H1 (cell line): Measurements from ENCODE around the gene MAP3K3. TPM values are rescaled to one million over a fixed set of nuclear protein-coding genes. Genes with fewer than 3 reads are reported as not detected.

Experiments used
- CTCF ChIA-PET: fragments of 300-600 bp; sonication (Branson Sonifier 250); formaldehyde crosslinking; loops from one replicate; lab custom pipeline; 2021; ENCODE audit not compliant: partially characterized antibody; lab: Charles Lee
- POLR2A ChIA-PET: fragments of 300-600 bp; sonication (Branson Sonifier 250); formaldehyde crosslinking; loops from one replicate; lab custom pipeline; 2021; ENCODE audit warnings: inconsistent platforms; ENCODE audit not compliant: partially characterized antibody; lab: Charles Lee
- DNase-seq, 2 experiments: peaks; one replicate each; pipeline versions ENCODE4 v3.0.0 to v3.0.0-alpha.2; 2010 to 2022; ENCODE audit warnings: low spot score in 2 of 2, low read depth in 1 of 2, mixed read lengths in 1 of 2
- FAIRE-seq: peaks from 2 replicates; lab custom pipeline; 2011; peaks lifted over from hg19 to GRCh38; lab: Jason Lieb, UNC
- H2AFZ ChIP-seq: 2 replicates; pipeline ENCODE4 v1.8.1; 2012; ENCODE audit warnings: low read length, inconsistent platforms
- H2AK5ac ChIP-seq: 2 replicates; pipeline ENCODE4 v1.6.1; 2013; ENCODE audit warnings: low read depth, low read length
- H2BK120ac ChIP-seq: replicated peaks from 2 replicates; pipeline ENCODE3; 2013; ENCODE audit warnings: low read depth, low read length, inconsistent platforms
- H2BK12ac ChIP-seq: 2 replicates; pipeline ENCODE4 v1.6.1; 2013; ENCODE audit warnings: low read depth, low read length
- H2BK15ac ChIP-seq: 2 replicates; pipeline ENCODE4 v1.6.1; 2013; ENCODE audit warnings: low read length
- H2BK20ac ChIP-seq: 2 replicates; pipeline ENCODE4 v1.6.1; 2013; ENCODE audit warnings: low read length
- H2BK5ac ChIP-seq: 2 replicates; pipeline ENCODE4 v1.6.1; 2013; ENCODE audit warnings: low read depth, low read length
- H3K14ac ChIP-seq: 2 replicates; pipeline ENCODE4 v1.6.1; 2013; ENCODE audit warnings: inconsistent platforms; ENCODE audit not compliant: insufficient read length
- H3K18ac ChIP-seq: 2 replicates; pipeline ENCODE4 v1.6.1; 2013; ENCODE audit warnings: low read length; ENCODE audit errors: extremely low read depth
- H3K23ac ChIP-seq: 2 replicates; pipeline ENCODE4 v1.6.1; 2013; ENCODE audit warnings: inconsistent platforms; ENCODE audit not compliant: insufficient read length
- H3K23me2 ChIP-seq: 2 replicates; pipeline ENCODE4 v1.6.1; 2013; ENCODE audit warnings: low read depth, low read length
- H3K27ac ChIP-seq: 2 replicates; pipeline ENCODE4 v1.6.1; 2011; ENCODE audit warnings: low read depth, low read length, inconsistent platforms
- H3K27me3 ChIP-seq, 4 experiments: replicated peaks in 1 of 4; 1 replicate in 1 of 4; 2 replicates in 3 of 4; pipeline versions ENCODE4 v1.6.1 to v1.8.1; 2011 to 2013; ENCODE audit warnings: low read length in 3 of 4, mild to moderate bottlenecking in 3 of 4, inconsistent platforms in 2 of 4, mixed read lengths in 2 of 4, moderate library complexity in 1 of 4; ENCODE audit not compliant: control insufficient read depth in 3 of 4, insufficient read depth in 3 of 4; ENCODE audit errors: extremely low read depth in 1 of 4
- H3K36me3 ChIP-seq, 4 experiments: 2 replicates each; pipeline versions ENCODE4 v1.6.1 to v1.8.1; 2011 to 2013; ENCODE audit warnings: mild to moderate bottlenecking in 4 of 4, low read length in 3 of 4, moderate library complexity in 2 of 4, control low read depth in 1 of 4, inconsistent platforms in 1 of 4; ENCODE audit not compliant: insufficient read depth in 4 of 4, control insufficient read depth in 2 of 4
- H3K4ac ChIP-seq: replicated peaks from 2 replicates; pipeline ENCODE3; 2013; ENCODE audit warnings: low read length, low read depth, mixed read lengths, inconsistent platforms; ENCODE audit not compliant: insufficient read length
- H3K4me1 ChIP-seq, 4 experiments: replicated peaks in 1 of 4; 1 replicate in 1 of 4; 2 replicates in 3 of 4; pipeline versions ENCODE4 v1.6.1 to v1.8.1; 2011 to 2013; ENCODE audit warnings: low read length in 3 of 4, inconsistent platforms in 2 of 4, mixed read lengths in 1 of 4; ENCODE audit not compliant: insufficient read depth in 4 of 4, control insufficient read depth in 3 of 4
- H3K4me2 ChIP-seq, 2 experiments: 2 replicates each; pipeline versions ENCODE4 v1.6.1 to v1.8.1; 2011 to 2013; ENCODE audit warnings: low read depth in 2 of 2, low read length in 2 of 2, control low read depth in 1 of 2, inconsistent platforms in 1 of 2, mild to moderate bottlenecking in 1 of 2; ENCODE audit not compliant: insufficient read depth in 1 of 2
- H3K4me3 ChIP-seq, 4 experiments: fragments of 200-600, 300-600 bp in 1 of 4; sonication (generic), shearing (Covaris generic), sonication (Bioruptor Twin) in 1 of 4; 2 replicates each; pipeline versions ENCODE4 v1.5.1 to v1.8.1; 2011 to 2016; ENCODE audit warnings: low read length in 4 of 4, low read depth in 3 of 4, control low read depth in 2 of 4, inconsistent platforms in 2 of 4, mild to moderate bottlenecking in 2 of 4, mixed read lengths in 1 of 4, moderate library complexity in 1 of 4; ENCODE audit not compliant: insufficient read depth in 2 of 4; ENCODE audit errors: extremely low read depth in 1 of 4
- H3K56ac ChIP-seq: replicated peaks from 2 replicates; pipeline ENCODE3; 2013; ENCODE audit warnings: low read depth, mild to moderate bottlenecking, mixed read lengths, low read length, inconsistent platforms; ENCODE audit not compliant: insufficient read length
- H3K79me1 ChIP-seq: 2 replicates; pipeline ENCODE4 v1.6.1; 2013; ENCODE audit warnings: low read depth, low read length, control low read depth
- H3K79me2 ChIP-seq, 2 experiments: 2 replicates each; pipeline versions ENCODE4 v1.6.1 to v1.8.1; 2012 to 2013; ENCODE audit warnings: low read length in 2 of 2, mild to moderate bottlenecking in 2 of 2, inconsistent platforms in 1 of 2; ENCODE audit not compliant: insufficient read depth in 2 of 2, control insufficient read depth in 1 of 2
- H3K9ac ChIP-seq, 4 experiments: replicated peaks in 1 of 4; 1 replicate in 1 of 4; 2 replicates in 3 of 4; pipeline versions ENCODE4 v1.6.1 to v1.8.1; 2011 to 2013; ENCODE audit warnings: low read depth in 3 of 4, low read length in 3 of 4, control low read depth in 2 of 4, mild to moderate bottlenecking in 2 of 4, moderate library complexity in 2 of 4, inconsistent platforms in 1 of 4; ENCODE audit errors: extremely low read depth in 1 of 4
- H3K9me3 ChIP-seq, 2 experiments: 2 replicates each; pipeline versions ENCODE4 v1.6.1 to v1.8.1; 2012 to 2013; ENCODE audit warnings: mild to moderate bottlenecking in 2 of 2, moderate library complexity in 2 of 2, control low read depth in 1 of 2, inconsistent platforms in 1 of 2, low read depth in 1 of 2, low read length in 1 of 2, mixed read lengths in 1 of 2; ENCODE audit not compliant: insufficient read depth in 2 of 2
- H4K20me1 ChIP-seq, 2 experiments: replicated peaks in 1 of 2; 2 replicates each; pipeline versions ENCODE3 to v1.8.1; 2011 to 2013; ENCODE audit warnings: inconsistent platforms in 2 of 2, low read length in 2 of 2, mild to moderate bottlenecking in 1 of 2; ENCODE audit not compliant: insufficient read depth in 2 of 2, control insufficient read depth in 1 of 2
- H4K5ac ChIP-seq: 2 replicates; pipeline ENCODE4 v1.6.1; 2013; ENCODE audit warnings: low read length, low read depth, mixed read lengths, inconsistent platforms; ENCODE audit not compliant: insufficient read length
- H4K8ac ChIP-seq: 2 replicates; pipeline ENCODE4 v1.8.0; 2013; ENCODE audit warnings: mild to moderate bottlenecking, moderate library complexity, low read length, inconsistent platforms; ENCODE audit not compliant: insufficient read depth; ENCODE audit errors: extremely low read depth
- H4K91ac ChIP-seq: replicated peaks from 2 replicates; pipeline ENCODE3; 2013; ENCODE audit warnings: low read length, mixed read lengths, inconsistent platforms; ENCODE audit not compliant: insufficient read length
- WGBS, 2 experiments: shearing (Covaris generic) in 1 of 2; methylation state at CpG; one replicate each; pipeline versions ENCODE4 v1.1.6 to v1.1.7; 2013 to 2015; ENCODE audit warnings: low lambda C conversion rate in 2 of 2, mixed read lengths in 2 of 2, inconsistent platforms in 1 of 2, low coverage in 1 of 2, missing lambda C conversion rate in 1 of 2; ENCODE audit not compliant: insufficient replicate concordance in 2 of 2, insufficient coverage in 1 of 2, insufficient read length in 1 of 2; ENCODE audit errors: extremely low coverage in 1 of 2, missing lambda C conversion rate in 1 of 2; 5-methylcytosine and 5-hydroxymethylcytosine counted together
- polyA plus RNA-seq, 7 experiments: library from polyadenylated mRNA; depleted of rRNA in 3 of 7; stranded (reverse) in 5 of 7; unstranded in 2 of 7; fragments of >200 nt in 5 of 7; fragments of 200-250 nt in 2 of 7; gene quantifications; 1 replicate in 5 of 7; 2 replicates in 1 of 7; 4 replicates in 1 of 7; pipeline versions ENCODE4 v1.2.1 to v1.2.3, GENCODE V29; 2011 to 2013; ENCODE audit warnings: missing spikeins in 2 of 7, mixed read lengths in 2 of 7
- total RNA-seq: library from RNA; stranded (reverse); fragmentation: NEBNext Ultra II Directional; extraction: Animal tissue kit (Norgen Biotek cat#: 25700); gene quantifications from 2 replicates; pipeline ENCODE4 v1.2.1, GENCODE V29; 2021

MAP3K3 gene
- total and polyA plus RNA-seq, 2 of the 8 experiments (the other 6 are each of a cell fraction or from before 2014, with no cell fraction given), result 10.3 to 21.0 TPM

GRCh38 chr17:63631062-63631461 lies 8.8 kb downstream of the MAP3K3 start:
- Histone ChIP-seq H3K27me3 (no peaks in the 10 kb centered on the region), H2BK15ac (no peak overlapping the region), H2BK20ac (no peak overlapping the region), H3K23ac (no peak overlapping the region), H2BK120ac (no peak overlapping the region), H3K79me1 (no peaks in the 10 kb centered on the region; the same call in 1 of the 2 replicates), H3K56ac (no peak overlapping the region), H3K27ac (no peak overlapping the region), H4K91ac (no peak overlapping the region), H3K18ac (no peak overlapping the region), H3K79me2 (peaks cover 0 to 11% of the 10 kb centered on the region in 2 experiments; a peak in 3 of 4 replicates), H4K8ac (no peak overlapping the region), H2AK5ac (no peak overlapping the region), H3K9me3 (no peaks in the 10 kb centered on the region), H3K14ac (no peak overlapping the region), H3K23me2 (no peaks in the 10 kb centered on the region; the same call in 1 of the 2 replicates), H3K36me3 (peaks cover 0 to 3% (median under 1%) of the 10 kb centered on the region in 4 experiments; a peak in 2 of 8 replicates), H2BK5ac (no peak overlapping the region), H3K4me1 (peaks cover 0 to 6% (median 4%) of the 10 kb centered on the region in 4 experiments; a peak in 4 of 7 replicates), H3K4me3 (no peak overlapping the region), H2BK12ac (no peak overlapping the region), H3K9ac (no peak overlapping the region), H3K4ac (no peak overlapping the region), H4K5ac (no peak overlapping the region), H3K4me2 (no peak overlapping the region), H2AFZ (no peak overlapping the region), H4K20me1 (no peaks in the 10 kb centered on the region)
- 88% methylated on average over 3 of the region's 3 CpGs; no CpG with 5 or more reads in 1 of the 2 experiments for WGBS, 2 experiments
- no peak for FAIRE-seq
- ChIA-PET POLR2A (interaction anchor here (0.6 to 1.8 kb wide), 2 partner anchors 30 to 60 kb away, joined by 3 read pairs; partner anchors contain the start of gene TACO1), CTCF (interaction anchor here (0.5 to 2.4 kb wide), 4 partner anchors 19 to 207 kb away, joined by 3 to 10 read pairs (median 3); no protein-coding TSS in a partner anchor)
- DNase-seq, result no peak
